Activated T-cell treated with anti-CD3 and anti-CD28 coated beads, Interleukin-2, amount 50 U/mL, for 1 hour (primary cell): ENCODE measurements around the gene FAM186B.
A peak's percentile ranks its signal among the peaks of the same experiment; 100 is the strongest.

Source experiments
- DNase-seq: peaks from one replicate; pipeline ENCODE4 v3.0.0-alpha.2; 2020

Gene FAM186B

GRCh38 chr12:49567611-49568441 is 37.6 kb downstream of the FAM186B start, which contains the start of gene MCRS1:
MCRS1 (minus strand) TSS chr12:49568142; CDS start chr12:49566731, 1,411 bp downstream.
- DNase-seq = peak; percentile 92

- no peak for DNase-seq
Observed at GRCh38 chr12:49567302-49567610, 38.2 kb downstream of the FAM186B start.

- DNase-seq = no peak
Observed at GRCh38 chr12:49566361-49566760, 39.1 kb downstream of the FAM186B start.

GRCh38 chr12:49565406-49566265 is 39.8 kb downstream of the FAM186B start:
- DNase-seq = no peak

- DNase-seq = no peak
Observed at GRCh38 chr12:49564686-49565405, 40.6 kb downstream of the FAM186B start.

- no peak for DNase-seq
Observed at GRCh38 chr12:49563951-49564685, 41.3 kb downstream of the FAM186B start.

- DNase-seq = no peak
Observed at GRCh38 chr12:49562831-49563230, 42.6 kb downstream of the FAM186B start.

- no peak for DNase-seq
Observed at GRCh38 chr12:49562233-49562632, 43.2 kb downstream of the FAM186B start.

GRCh38 chr12:49560695-49561094 is 44.7 kb downstream of the FAM186B start:
- DNase-seq = no peak

- no peak for DNase-seq
Observed at GRCh38 chr12:49559011-49559675, 46.3 kb downstream of the FAM186B start.

- no peak for DNase-seq
Observed at GRCh38 chr12:49558526-49558925, 46.9 kb downstream of the FAM186B start.

- no peak for DNase-seq
Observed at GRCh38 chr12:49557917-49558215, 47.6 kb downstream of the FAM186B start.

GRCh38 chr12:49557187-49557916 is 48.1 kb downstream of the FAM186B start:
- DNase-seq = no peak

GRCh38 chr12:49556391-49557186 is 48.9 kb downstream of the FAM186B start:
- DNase-seq = no peak

GRCh38 chr12:49555631-49556390 is 49.6 kb downstream of the FAM186B start:
- DNase-seq = no peak

- no peak for DNase-seq
Observed at GRCh38 chr12:49554266-49554665, 51.2 kb downstream of the FAM186B start.

- no peak for DNase-seq
Observed at GRCh38 chr12:49553512-49554088, 51.8 kb downstream of the FAM186B start.

- no peak for DNase-seq
Observed at GRCh38 chr12:49552899-49553298, 52.5 kb downstream of the FAM186B start.

- no peak for DNase-seq
Observed at GRCh38 chr12:49552425-49552824, 53.0 kb downstream of the FAM186B start.
